MCF 10A (cell line): ENCODE measurements around the gene OR2A5. TPM values are rescaled to one million over a fixed set of nuclear protein-coding genes. Genes with fewer than 3 reads are reported as not detected.

Experiments
- BruUV-seq: library from RNA; stranded (reverse); fragments of 400-500 nt; replicated peaks from 2 replicates; lab custom pipeline; 2021; lab: Mats Ljungman, UMichigan
- CTCF ChIA-PET: fragments of 300-600 bp; sonication (Branson Sonifier 250); formaldehyde crosslinking; extraction: SDS; loops from one replicate; lab custom pipeline; 2021; ENCODE audit warnings: antibody characterized with exemption, inconsistent platforms; lab: Yijun Ruan, JAX
- POLR2A ChIA-PET: fragments of 300-600, 350-650 bp; sonication (Branson Sonifier 250); formaldehyde crosslinking; extraction: SDS; loops from one replicate; lab custom pipeline; 2020; ENCODE audit warnings: antibody characterized with exemption, inconsistent platforms; lab: Yijun Ruan, JAX
- DNase-seq: peaks from one replicate; pipeline ENCODE4 v3.0.0-alpha.2; 2018; ENCODE audit not compliant: unreplicated experiment
- H3K27ac Mint-ChIP-seq: one replicate; pipeline ENCODE4 v1.8.0; 2022; ENCODE audit warnings: mild to moderate bottlenecking, low read depth, mixed read lengths; ENCODE audit not compliant: unreplicated experiment
- H3K27me3 Mint-ChIP-seq: one replicate; pipeline ENCODE4 v1.8.0; 2022; ENCODE audit warnings: mixed read lengths; ENCODE audit not compliant: insufficient read depth, unreplicated experiment
- H3K36me3 Mint-ChIP-seq: one replicate; pipeline ENCODE4 v1.8.0; 2022; ENCODE audit warnings: mild to moderate bottlenecking, moderate library complexity, mixed read lengths; ENCODE audit not compliant: insufficient read depth, unreplicated experiment
- H3K4me1 Mint-ChIP-seq: one replicate; pipeline ENCODE4 v1.8.0; 2022; ENCODE audit warnings: mixed read lengths; ENCODE audit not compliant: insufficient read depth, unreplicated experiment
- H3K4me3 Mint-ChIP-seq: one replicate; pipeline ENCODE4 v1.8.0; 2022; ENCODE audit warnings: mild to moderate bottlenecking, moderate library complexity, mixed read lengths; ENCODE audit not compliant: unreplicated experiment
- H3K9me3 Mint-ChIP-seq: one replicate; pipeline ENCODE4 v1.8.0; 2022; ENCODE audit warnings: mixed read lengths; ENCODE audit not compliant: unreplicated experiment
- intact Hi-C: fragments of 100-400 bp; cut with micrococcal nuclease; formaldehyde crosslinking; loops from 2 replicates; pipeline ENCODE4 v1.14.1; 2022
- total RNA-seq: library from RNA; stranded (reverse); gene quantifications from 2 replicates; pipeline ENCODE4 v1.2.3, GENCODE V29; 2022
- TF ChIP-seq, protein P1 (sequence below): fragments of 200-600 bp; IDR thresholded peaks from one replicate; pipeline ENCODE4 v1.8.0; 2022; ENCODE audit warnings: antibody characterized with exemption, mild to moderate bottlenecking; ENCODE audit not compliant: unreplicated experiment

OR2A5 gene
- total RNA-seq, 1 experiment from 2014 or later: not detected

DNA sequence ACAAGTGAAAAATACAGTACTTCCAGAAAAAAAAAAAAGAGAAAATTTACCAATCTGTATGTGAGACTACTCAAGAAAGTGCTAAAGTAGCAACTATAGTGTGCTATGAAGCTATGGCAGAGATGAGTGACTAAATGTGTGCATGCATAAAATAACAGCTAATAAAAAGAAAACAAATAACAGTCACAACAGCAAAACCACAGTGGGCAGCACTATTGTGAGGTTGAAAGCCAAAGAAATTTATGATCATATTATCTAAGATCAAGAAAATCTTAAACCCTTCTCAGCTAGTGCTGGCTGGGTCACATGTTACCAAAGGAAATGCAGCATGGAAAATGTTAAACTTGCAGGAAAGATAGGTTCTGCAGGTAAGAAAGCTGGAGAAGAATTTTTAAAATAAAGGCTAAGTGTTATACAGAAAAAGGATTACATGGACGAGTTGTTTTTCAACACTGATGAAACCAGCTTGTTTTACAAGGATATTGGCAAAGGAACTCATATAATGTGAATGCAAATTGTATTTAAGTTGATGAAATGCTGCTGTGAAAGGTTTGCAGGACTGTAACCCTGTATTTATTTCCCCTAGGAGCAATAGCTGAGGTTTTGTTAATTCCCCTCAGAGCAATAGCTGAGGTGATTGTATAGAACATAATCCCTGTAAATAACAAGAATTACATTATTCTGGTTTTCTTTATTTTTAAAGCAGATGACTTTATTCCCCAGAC is 15.6 kb upstream of the OR2A5 start:
- Mint-ChIP-seq H3K4me3 (no peak overlapping the region), H3K36me3 (no peaks in the 10 kb centered on the region), H3K27ac (no peak overlapping the region), H3K9me3 (no peaks in the 10 kb centered on the region), H3K4me1 (no peaks in the 10 kb centered on the region), H3K27me3 (peaks cover 43% of the 10 kb centered on the region)
- ChIA-PET POLR2A (interaction anchor here (0.6 kb wide), 1 partner anchor 133 kb away, joined by 3 read pairs; no protein-coding TSS in a partner anchor), CTCF (interaction anchor here (0.6 to 1.5 kb wide), 4 partner anchors 11 to 95 kb away, joined by 3 to 5 read pairs (median 3); no protein-coding TSS in a partner anchor)
- BruUV-seq: no TSS peak
- DNase-seq: no peak
- TF ChIP-seq, protein P1, sequence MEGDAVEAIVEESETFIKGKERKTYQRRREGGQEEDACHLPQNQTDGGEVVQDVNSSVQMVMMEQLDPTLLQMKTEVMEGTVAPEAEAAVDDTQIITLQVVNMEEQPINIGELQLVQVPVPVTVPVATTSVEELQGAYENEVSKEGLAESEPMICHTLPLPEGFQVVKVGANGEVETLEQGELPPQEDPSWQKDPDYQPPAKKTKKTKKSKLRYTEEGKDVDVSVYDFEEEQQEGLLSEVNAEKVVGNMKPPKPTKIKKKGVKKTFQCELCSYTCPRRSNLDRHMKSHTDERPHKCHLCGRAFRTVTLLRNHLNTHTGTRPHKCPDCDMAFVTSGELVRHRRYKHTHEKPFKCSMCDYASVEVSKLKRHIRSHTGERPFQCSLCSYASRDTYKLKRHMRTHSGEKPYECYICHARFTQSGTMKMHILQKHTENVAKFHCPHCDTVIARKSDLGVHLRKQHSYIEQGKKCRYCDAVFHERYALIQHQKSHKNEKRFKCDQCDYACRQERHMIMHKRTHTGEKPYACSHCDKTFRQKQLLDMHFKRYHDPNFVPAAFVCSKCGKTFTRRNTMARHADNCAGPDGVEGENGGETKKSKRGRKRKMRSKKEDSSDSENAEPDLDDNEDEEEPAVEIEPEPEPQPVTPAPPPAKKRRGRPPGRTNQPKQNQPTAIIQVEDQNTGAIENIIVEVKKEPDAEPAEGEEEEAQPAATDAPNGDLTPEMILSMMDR: no peak
- intact Hi-C loops: no loop called here

DNA sequence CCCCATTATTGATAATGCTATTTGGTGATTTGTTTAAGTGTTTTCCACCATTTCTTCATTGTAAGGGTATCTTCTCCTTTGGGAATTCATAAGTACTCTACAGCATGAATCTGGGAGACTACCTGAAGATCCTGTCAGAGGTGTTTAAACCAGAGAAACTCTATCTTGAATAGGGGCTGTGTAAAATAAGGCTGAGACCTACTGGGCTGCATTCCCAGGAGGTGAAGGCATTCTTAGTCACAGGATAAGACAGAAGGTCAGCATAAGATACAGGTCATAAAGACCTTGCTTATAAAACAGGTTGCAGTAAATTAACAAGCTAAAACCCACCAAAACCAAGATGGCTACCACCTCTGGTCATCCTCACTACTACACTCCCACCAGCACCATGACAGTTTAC is 13.4 kb upstream of the OR2A5 start:
- DNase-seq: no peak
- peaks cover 40% of the 10 kb centered on the region for H3K27me3 Mint-ChIP-seq
- H3K27ac Mint-ChIP-seq: no peak overlapping the region
- no peaks in the 10 kb centered on the region for H3K4me1 Mint-ChIP-seq
- TF ChIP-seq, protein P1: no peak
- no peaks in the 10 kb centered on the region for H3K36me3 Mint-ChIP-seq
- BruUV-seq: no TSS peak
- intact Hi-C loops: no loop called here
- CTCF ChIA-PET: interaction anchor here (1.0 kb wide), 1 partner anchor 11 kb away, joined by 3 read pairs; no protein-coding TSS in a partner anchor
- H3K4me3 Mint-ChIP-seq: no peak overlapping the region
- H3K9me3 Mint-ChIP-seq: no peaks in the 10 kb centered on the region
- POLR2A ChIA-PET: no interaction called here

- no peak overlapping the region for H3K27ac Mint-ChIP-seq
- no peaks in the 10 kb centered on the region for H3K9me3 Mint-ChIP-seq
- TF ChIP-seq, protein P1: no peak
- ChIA-PET CTCF (interaction anchor here (1.0 to 1.4 kb wide), 2 partner anchors 9 to 10 kb away, joined by 3 read pairs; no protein-coding TSS in a partner anchor), POLR2A (no interaction called here)
- no peaks in the 10 kb centered on the region for H3K36me3 Mint-ChIP-seq
- no peaks in the 10 kb centered on the region for H3K4me1 Mint-ChIP-seq
- intact Hi-C loops: no loop called here
- no TSS peak for BruUV-seq
- H3K4me3 Mint-ChIP-seq: no peak overlapping the region
- H3K27me3 Mint-ChIP-seq: peaks cover 30% of the 10 kb centered on the region
- DNase-seq: no peak
Measured at GRCh38 chr7:144036302-144036885, 12.4 kb upstream of the OR2A5 start.

DNA sequence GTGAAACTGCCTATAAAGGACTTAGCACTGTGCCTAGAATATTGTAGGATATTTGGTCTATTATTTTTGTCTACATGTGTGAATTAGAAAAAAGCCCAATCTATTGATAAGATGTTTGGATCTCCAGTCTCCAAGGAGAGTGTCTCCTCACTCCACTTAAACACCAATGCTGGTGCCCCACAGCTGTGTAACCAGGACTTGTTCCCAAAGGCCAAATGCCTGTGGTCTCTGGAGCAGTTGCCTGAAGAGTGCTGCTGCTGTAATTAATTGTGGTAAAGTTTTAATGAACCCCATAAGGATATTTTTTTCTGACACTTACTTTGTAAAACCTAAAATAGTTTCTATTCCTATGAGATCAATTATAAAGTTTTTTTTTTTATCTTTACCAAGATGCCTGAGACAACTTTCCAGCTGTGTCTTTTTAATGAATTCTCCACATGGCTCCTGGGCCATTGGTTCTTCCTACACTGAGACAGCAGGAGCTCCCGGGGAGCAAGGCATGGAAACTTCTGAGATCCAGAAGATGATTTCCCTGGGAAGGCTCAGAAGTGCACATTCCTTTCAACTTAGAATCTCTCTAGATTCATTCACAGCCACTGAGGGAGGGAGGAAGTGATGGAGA is 11.2 kb upstream of the OR2A5 start:
- Mint-ChIP-seq H3K9me3 (no peaks in the 10 kb centered on the region), H3K36me3 (no peaks in the 10 kb centered on the region), H3K4me1 (no peaks in the 10 kb centered on the region), H3K27ac (no peak overlapping the region), H3K4me3 (no peak overlapping the region), H3K27me3 (peaks cover 23% of the 10 kb centered on the region)
- intact Hi-C loops: no loop called here
- no peak for DNase-seq
- ChIA-PET POLR2A (no interaction called here), CTCF (interaction anchor here (0.7 to 1.5 kb wide), 4 partner anchors 10 to 25 kb away, joined by 3 to 5 read pairs (median 4); no protein-coding TSS in a partner anchor)
- TF ChIP-seq, protein P1: no peak
- no TSS peak for BruUV-seq
